Endothelial cell of umbilical vein (primary cell): ENCODE results near the gene LIN28B. TPM values are rescaled to one million over a fixed set of nuclear protein-coding genes. Genes with fewer than 3 reads are reported as not detected.

Experiments
- BruUV-seq: library from RNA; stranded (reverse); fragments of 400-500 nt; replicated peaks from 2 replicates; lab custom pipeline; 2021; lab: Mats Ljungman, UMichigan
- CTCF ChIA-PET: fragments of 300-600, 350-600 bp; sonication (Branson Sonifier 250); formaldehyde crosslinking; loops from one replicate; lab custom pipeline; 2021; ENCODE audit warnings: antibody characterized with exemption, inconsistent platforms; lab: Charles Lee
- POLR2A ChIA-PET: fragments of 300-600, 350-600 bp; sonication (Branson Sonifier 250); formaldehyde crosslinking; loops from one replicate; lab custom pipeline; 2021; ENCODE audit warnings: antibody characterized with exemption, inconsistent platforms; lab: Charles Lee
- DNase-seq: peaks from one replicate; pipeline ENCODE4 v3.0.0-alpha.2; 2011; ENCODE audit warnings: low read depth, low spot score
- FAIRE-seq: peaks from 2 replicates; lab custom pipeline; 2011; peaks lifted over from hg19 to GRCh38; lab: Jason Lieb, UNC
- H2AFZ ChIP-seq: 2 replicates; pipeline ENCODE4 v1.6.0; 2012; ENCODE audit warnings: low read depth, low read length, control low read depth, inconsistent platforms
- H3K27ac ChIP-seq: 2 replicates; pipeline ENCODE4 v1.5.1; 2011; ENCODE audit warnings: low read depth, mild to moderate bottlenecking, control low read depth, low read length, moderate library complexity; ENCODE audit not compliant: insufficient read depth
- H3K27me3 ChIP-seq, 2 experiments: 2 replicates each; pipeline versions ENCODE4 v1.6.0 to v1.6.1; 2011; ENCODE audit warnings: low read length in 2 of 2, mixed read lengths in 1 of 2; ENCODE audit not compliant: control insufficient read depth in 2 of 2, insufficient read depth in 2 of 2
- H3K36me3 ChIP-seq, 2 experiments: 2 replicates in 1 of 2; 3 replicates in 1 of 2; pipeline ENCODE4 v1.5.1; 2011; ENCODE audit warnings: low read length in 2 of 2, mild to moderate bottlenecking in 1 of 2, moderate library complexity in 1 of 2; ENCODE audit not compliant: control insufficient read depth in 2 of 2, insufficient read depth in 2 of 2; ENCODE audit errors: extremely low read depth in 1 of 2
- H3K4me1 ChIP-seq: 3 replicates; pipeline ENCODE4 v1.5.1; 2011; ENCODE audit warnings: mild to moderate bottlenecking, low read length; ENCODE audit not compliant: control insufficient read depth, insufficient read depth; ENCODE audit errors: extremely low read depth
- H3K4me2 ChIP-seq: 2 replicates; pipeline ENCODE4 v1.6.1; 2011; ENCODE audit warnings: low read length, control low read depth, mixed read lengths; ENCODE audit not compliant: insufficient read depth
- H3K4me3 ChIP-seq, 3 experiments: fragments of 200-600 bp in 1 of 3; sonication (generic), shearing (Covaris generic) in 1 of 3; replicated peaks in 1 of 3; 2 replicates each; pipeline ENCODE4 v1.5.1; 2011 to 2016; ENCODE audit warnings: control low read depth in 3 of 3, low read length in 3 of 3, mild to moderate bottlenecking in 2 of 3, inconsistent platforms in 1 of 3, low read depth in 1 of 3, moderate library complexity in 1 of 3; ENCODE audit not compliant: insufficient read depth in 1 of 3
- H3K79me2 ChIP-seq: 2 replicates; pipeline ENCODE4 v1.6.0; 2012; ENCODE audit warnings: low read length, inconsistent platforms; ENCODE audit not compliant: control insufficient read depth, insufficient read depth
- H3K9ac ChIP-seq: replicated peaks from 2 replicates; pipeline ENCODE3; 2011; ENCODE audit warnings: low read length, control low read depth; ENCODE audit not compliant: insufficient read depth; ENCODE audit errors: extremely low read depth
- H3K9me1 ChIP-seq: replicated peaks from 3 replicates; pipeline ENCODE4 v1.6.0; 2011; ENCODE audit warnings: mild to moderate bottlenecking, low read length; ENCODE audit not compliant: control insufficient read depth, insufficient read depth; ENCODE audit errors: extremely low read depth
- H3K9me3 ChIP-seq: replicated peaks from 2 replicates; pipeline ENCODE4 v1.5.1; 2012; ENCODE audit warnings: low read length, inconsistent platforms; ENCODE audit not compliant: control insufficient read depth, insufficient read depth
- H4K20me1 ChIP-seq: replicated peaks from 2 replicates; pipeline ENCODE3; 2011; ENCODE audit warnings: mild to moderate bottlenecking, low read length; ENCODE audit not compliant: control insufficient read depth, insufficient read depth; ENCODE audit errors: extremely low read depth
- CTCF ChIP-seq, 2 donors: IDR thresholded peaks; 1 replicate in 1 of 2; 2 replicates in 1 of 2; pipeline ENCODE4 v1.5.1; 2011; ENCODE audit warnings: low read length in 2 of 2, mild to moderate bottlenecking in 2 of 2, moderate library complexity in 2 of 2, control low read depth in 1 of 2, inconsistent platforms in 1 of 2, low read depth in 1 of 2; ENCODE audit not compliant: insufficient read depth in 1 of 2; ENCODE audit errors: extremely low read depth in 1 of 2
- EZH2 ChIP-seq: IDR thresholded peaks from 2 replicates; pipeline ENCODE4 v1.6.1; 2012; ENCODE audit warnings: borderline replicate concordance, low read depth, mild to moderate bottlenecking, moderate library complexity, low read length, inconsistent platforms; ENCODE audit not compliant: severe bottlenecking
- FOS ChIP-seq: IDR thresholded peaks from 2 replicates; pipeline ENCODE4 v1.6.1; 2011; ENCODE audit warnings: mild to moderate bottlenecking, low read length, moderate library complexity, borderline replicate concordance; ENCODE audit not compliant: insufficient read depth
- GATA2 ChIP-seq: IDR thresholded peaks from 2 replicates; pipeline ENCODE4 v1.7.0; 2011; ENCODE audit warnings: low read depth, mild to moderate bottlenecking, moderate library complexity, mixed read lengths, low read length; ENCODE audit not compliant: insufficient read length, insufficient read depth
- JUN ChIP-seq: IDR thresholded peaks from 2 replicates; pipeline ENCODE4 v1.6.1; 2011; ENCODE audit warnings: borderline replicate concordance, low read depth; ENCODE audit not compliant: insufficient read length, insufficient read depth
- MAX ChIP-seq: IDR thresholded peaks from 2 replicates; pipeline ENCODE4 v1.6.1; 2011; ENCODE audit not compliant: insufficient read depth, insufficient read length
- MYC ChIP-seq: IDR thresholded peaks from one replicate; pipeline ENCODE4 v1.6.1; 2011; ENCODE audit warnings: mild to moderate bottlenecking, low read depth, low read length
- POLR2A ChIP-seq: IDR thresholded peaks from 2 replicates; pipeline ENCODE4 v1.6.1; 2012; ENCODE audit warnings: low read depth, mild to moderate bottlenecking, control low read depth, low read length
- POLR2AphosphoS5 ChIP-seq: IDR thresholded peaks from 2 replicates; pipeline ENCODE4 v1.6.1; 2012; ENCODE audit warnings: low read depth, mild to moderate bottlenecking, control low read depth, low read length, moderate library complexity; ENCODE audit not compliant: insufficient read depth
- dilution Hi-C: fragments of 300-500 bp; cut with MboI; formaldehyde crosslinking; loops from one replicate; pipeline ENCODE4 v1.15.0; 2019; ENCODE audit warnings: low sequenced_read_pairs; ENCODE audit not compliant: extremely low pct_ligation_motif_present
- intact Hi-C: fragments of 100-400 bp; cut with micrococcal nuclease; formaldehyde crosslinking; loops from one replicate; pipeline ENCODE4 v1.10.0; 2022
- polyA plus RNA-seq, 4 experiments: library from polyadenylated mRNA; depleted of rRNA in 3 of 4; stranded (reverse) in 3 of 4; unstranded in 1 of 4; fragments of >200 nt; gene quantifications; 2 replicates each; pipeline versions ENCODE4 v1.2.1 to v1.2.3, GENCODE V29; 2011 to 2012; ENCODE audit warnings: missing spikeins in 1 of 4
- total RNA-seq: library from RNA; stranded (reverse); gene quantifications from 2 replicates; pipeline ENCODE4 v1.2.3, GENCODE V29; 2021

Gene LIN28B
- total and polyA plus RNA-seq, 2 donors (not counting 3 experiments of a cell fraction or from before 2014, with no cell fraction given): not detected

GRCh38 chr6:104936766-104937535 lies 20.0 kb upstream of the LIN28B start:
- H4K20me1 ChIP-seq: no peaks in the 10 kb centered on the region
- no peak overlapping the region for H3K4me3 ChIP-seq
- intact Hi-C loops: no loop called here
- DNase-seq: no peak
- dilution Hi-C loops: no loop called here
- H3K36me3 ChIP-seq: no peaks in the 10 kb centered on the region
- no peak overlapping the region for H3K4me2 ChIP-seq
- no peak overlapping the region for H3K9ac ChIP-seq
- ChIA-PET POLR2A (no interaction called here), CTCF (no interaction called here)
- H3K9me3 ChIP-seq: no peaks in the 10 kb centered on the region
- BruUV-seq: no TSS peak
- peaks cover 4% of the 10 kb centered on the region for H3K4me1 ChIP-seq
- TF ChIP-seq EZH2 (no peak), CTCF (IDR thresholded peaks at IDR 0.05; ENCODE audit: extremely low read depth in 1 of 2, insufficient read depth in 1 of 2, low read depth in 1 of 2, low read length in 2 of 2) (no peak), GATA2 (no peak), MAX (no peak), JUN (no peak), FOS (no peak), MYC (no peak), POLR2A (no peak), POLR2AphosphoS5 (no peak)
- no peak overlapping the region for H3K27ac ChIP-seq
- no peaks in the 10 kb centered on the region for H3K79me2 ChIP-seq
- H3K27me3 ChIP-seq: peaks cover 11 to 35% of the 10 kb centered on the region in 2 experiments
- no peaks in the 10 kb centered on the region for H3K9me1 ChIP-seq
- no peak for FAIRE-seq
- no peak overlapping the region for H2AFZ ChIP-seq
